ENCODE data around the gene GGACT. TPM values are rescaled to one million over a fixed set of nuclear protein-coding genes. Genes with fewer than 3 reads are reported as not detected.

Gene GGACT
- total RNA-seq, 4 donors from 2014 or later: 0.74 to 1.9 (median 1.5) TPM

- Histone ChIP-seq H3K4me3 (no peak overlapping the region), H3K27me3 (no peaks in the 10 kb centered on the region), H3K9me3 (no peaks in the 10 kb centered on the region), H3K36me3 (peaks cover 0 to 72% of the 10 kb centered on the region in 2 donors), H3K27ac (no peak overlapping the region), H3K4me1 (no peaks in the 10 kb centered on the region)
- ATAC-seq: no peak
- 93 to 95% methylated on average over 4 to 5 of the region's 15 CpGs for WGBS, 2 donors (ENCODE audit: low coverage in 1 of 2)
- no peak for TF ChIP-seq CTCF (IDR thresholded peaks at IDR 0.05)
Measured at GRCh38 chr13:100529666-100530377, 58.8 kb downstream of the GGACT start.

GRCh38 chr13:100528820-100529219 is 59.8 kb downstream of the GGACT start:
- H3K9me3 ChIP-seq: no peaks in the 10 kb centered on the region
- no peaks in the 10 kb centered on the region for H3K4me1 ChIP-seq
- no peak overlapping the region for H3K4me3 ChIP-seq
- H3K27ac ChIP-seq: no peak overlapping the region
- no peak for ATAC-seq
- no peaks in the 10 kb centered on the region for H3K27me3 ChIP-seq
- peaks cover 0 to 74% of the 10 kb centered on the region in 2 donors for H3K36me3 ChIP-seq
- WGBS, 2 donors (ENCODE audit: low coverage in 1 of 2): 84 to 93% methylated on average over 8 to 11 of the region's 11 CpGs
- no peak for TF ChIP-seq POLR2A (IDR thresholded peaks at IDR 0.05)

- no peaks in the 10 kb centered on the region for H3K9me3 ChIP-seq
- WGBS, 2 donors (ENCODE audit: low coverage in 1 of 2): 88 to 96% methylated on average over 9 of the region's 9 CpGs
- peaks cover 0 to 78% of the 10 kb centered on the region in 2 donors for H3K36me3 ChIP-seq
- H3K4me3 ChIP-seq: no peak overlapping the region
- no peak for TF ChIP-seq EP300 (IDR thresholded peaks at IDR 0.05)
- TF ChIP-seq POLR2AphosphoS5 (IDR thresholded peaks at IDR 0.05): no peak
- no peak for TF ChIP-seq POLR2A (IDR thresholded peaks at IDR 0.05)
- TF ChIP-seq CTCF (IDR thresholded peaks at IDR 0.05): no peak
- H3K4me1 ChIP-seq: no peaks in the 10 kb centered on the region
- no peaks in the 10 kb centered on the region for H3K27me3 ChIP-seq
- ATAC-seq: no peak
- H3K27ac ChIP-seq: no peak overlapping the region
Measured at GRCh38 chr13:100528353-100528752, 60.2 kb downstream of the GGACT start.

GRCh38 chr13:100527644-100528043 is 60.9 kb downstream of the GGACT start:
- TF ChIP-seq POLR2A (IDR thresholded peaks at IDR 0.05) (no peak), POLR2AphosphoS5 (IDR thresholded peaks at IDR 0.05) (no peak), CTCF (IDR thresholded peaks at IDR 0.05) (no peak), EP300 (IDR thresholded peaks at IDR 0.05) (no peak)
- peaks cover 0 to 71% of the 10 kb centered on the region in 2 donors for H3K36me3 ChIP-seq
- WGBS, 2 donors (ENCODE audit: low coverage in 1 of 2): 87 to 95% methylated on average over 4 to 8 of the region's 9 CpGs

GRCh38 chr13:100526318-100527000 is 62.1 kb downstream of the GGACT start:
- no peak overlapping the region for H3K27ac ChIP-seq
- H3K9me3 ChIP-seq: no peaks in the 10 kb centered on the region
- H3K27me3 ChIP-seq: no peaks in the 10 kb centered on the region
- peaks cover 0 to 60% of the 10 kb centered on the region in 2 donors for H3K36me3 ChIP-seq
- no peaks in the 10 kb centered on the region for H3K4me1 ChIP-seq
- ATAC-seq: no peak
- H3K4me3 ChIP-seq: no peak overlapping the region
- 100% methylated on average over 2 of the region's 27 CpGs; no CpG with 5 or more reads in 1 of the 2 donors for WGBS, 2 donors (ENCODE audit: low coverage in 1 of 2)
- TF ChIP-seq CTCF (IDR thresholded peaks at IDR 0.05): no peak
- no peak for TF ChIP-seq EP300 (IDR thresholded peaks at IDR 0.05)
- no peak for TF ChIP-seq POLR2AphosphoS5 (IDR thresholded peaks at IDR 0.05)
- no peak for TF ChIP-seq POLR2A (IDR thresholded peaks at IDR 0.05)

More at GRCh38 chr13:100527644-100528043, 60.9 kb downstream of the GGACT start:
- no peaks in the 10 kb centered on the region for H3K9me3 ChIP-seq
- H3K27ac ChIP-seq: no peak overlapping the region
- no peaks in the 10 kb centered on the region for H3K27me3 ChIP-seq
- H3K4me1 ChIP-seq: no peaks in the 10 kb centered on the region
- H3K4me3 ChIP-seq: no peak overlapping the region
- ATAC-seq: no peak

Measured in gastroesophageal sphincter (tissue), 4 donors.